Hepatocyte (in vitro differentiated cells): ENCODE data around the gene WDR70.

ENCODE experiments used
- CTCF ChIP-seq: fragments of 200-600 bp; sonication (generic); IDR thresholded peaks from 2 replicates; pipeline ENCODE4 v1.5.1; 2016; ENCODE audit warnings: antibody characterized with exemption, mild to moderate bottlenecking; ENCODE audit not compliant: poor library complexity
- EZH2 ChIP-seq: fragments of 200-600 bp; sonication (generic); IDR thresholded peaks from 2 replicates; pipeline ENCODE4 v1.6.1; 2016; ENCODE audit warnings: antibody characterized with exemption, mild to moderate bottlenecking, borderline replicate concordance
- EZH2phosphoT487 ChIP-seq: fragments of 200-600 bp; sonication (generic); IDR thresholded peaks from one replicate; pipeline ENCODE4 v1.6.1; 2018; ENCODE audit warnings: antibody characterized with exemption, mild to moderate bottlenecking, low read depth, moderate library complexity; ENCODE audit not compliant: unreplicated experiment, severe bottlenecking

GRCh38 chr5:37628876-37629275, 249.8 kb downstream of the WDR70 start:
- TF ChIP-seq CTCF (no peak), EZH2 (no peak), EZH2phosphoT487 (no peak)
